HepG2 (cell line): ENCODE data around the gene CBX7.

Source experiments
- CBX2 ChIP-seq, 2 experiments: fragments of 200-600 bp in 1 of 2; sonication (generic); formaldehyde crosslinking in 1 of 2; IDR thresholded peaks; 2 replicates each; pipeline versions ENCODE4 v1.7.0 to v1.8.1; 2018 to 2022; ENCODE audit warnings: low read depth in 2 of 2, low read length in 1 of 2, mild to moderate bottlenecking in 1 of 2, missing genetic modification reagents in 1 of 2
- MAZ ChIP-seq, 2 experiments: sonication (generic) in 1 of 2; formaldehyde crosslinking in 1 of 2; IDR thresholded peaks; 2 replicates each; pipeline versions ENCODE4 v1.5.0 to v1.6.1; 2012 to 2020; ENCODE audit warnings: low read depth in 2 of 2, mild to moderate bottlenecking in 2 of 2, borderline replicate concordance in 1 of 2, improper control_type of control experiment in 1 of 2, low read length in 1 of 2, missing genetic modification reagents in 1 of 2, moderate library complexity in 1 of 2
- RAD21 ChIP-seq: fragments of 450-650 bp; formaldehyde crosslinking; IDR thresholded peaks from 2 replicates; pipeline ENCODE4 v1.5.0; 2020; ENCODE audit warnings: mild to moderate bottlenecking
- SUZ12 ChIP-seq: fragments of 150-350 bp; IDR thresholded peaks from 2 replicates; pipeline ENCODE4 v1.6.1; 2014; ENCODE audit warnings: low read depth, low read length
- TF ChIP-seq, protein P1 (sequence below): sonication (generic); formaldehyde crosslinking; IDR thresholded peaks from 2 replicates; pipeline ENCODE4 v1.8.0; 2022; ENCODE audit warnings: low read depth, missing genetic modification reagents
- TF ChIP-seq, protein P2 (sequence below): sonication (generic); formaldehyde crosslinking; IDR thresholded peaks from 2 replicates; pipeline ENCODE4 v1.5.0; 2020; ENCODE audit warnings: mild to moderate bottlenecking, missing genetic modification reagents, moderate library complexity

DNA sequence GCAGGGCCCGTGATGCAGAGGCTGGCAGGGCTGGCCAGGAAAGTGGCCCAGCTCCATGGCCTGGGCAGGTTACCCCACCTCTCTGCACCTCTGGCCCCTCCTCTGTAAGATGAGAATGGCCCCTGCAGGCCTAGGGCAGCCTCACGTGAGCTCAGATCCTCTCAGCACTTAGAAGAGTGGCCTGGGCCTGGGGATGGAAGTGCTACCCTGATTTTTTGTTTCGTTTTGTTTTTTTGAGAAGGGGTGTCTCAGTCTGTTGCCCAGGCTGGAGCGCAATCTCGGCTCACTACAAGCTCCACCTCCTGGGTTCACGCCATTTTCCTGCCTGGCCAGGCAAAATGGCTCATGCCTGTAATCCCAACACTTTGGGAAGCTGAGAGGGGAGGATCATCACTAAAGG lies 54.5 kb downstream of the CBX7 start:
- TF ChIP-seq MAZ (IDR thresholded peaks at IDR 0.05; ENCODE audit: borderline replicate concordance, low read depth, low read length) (no peak), MAZ (CRISPR knock-in tag; IDR thresholded peaks at IDR 0.05; ENCODE audit: low read depth) (no peak), RAD21 (CRISPR knock-in tag) (no peak), SUZ12 (no peak), CBX2 (IDR thresholded peaks at IDR 0.05; ENCODE audit: low read depth, low read length) (no peak), CBX2 (CRISPR knock-in tag; IDR thresholded peaks at IDR 0.05; ENCODE audit: low read depth) (no peak)
- TF ChIP-seq, protein P1, sequence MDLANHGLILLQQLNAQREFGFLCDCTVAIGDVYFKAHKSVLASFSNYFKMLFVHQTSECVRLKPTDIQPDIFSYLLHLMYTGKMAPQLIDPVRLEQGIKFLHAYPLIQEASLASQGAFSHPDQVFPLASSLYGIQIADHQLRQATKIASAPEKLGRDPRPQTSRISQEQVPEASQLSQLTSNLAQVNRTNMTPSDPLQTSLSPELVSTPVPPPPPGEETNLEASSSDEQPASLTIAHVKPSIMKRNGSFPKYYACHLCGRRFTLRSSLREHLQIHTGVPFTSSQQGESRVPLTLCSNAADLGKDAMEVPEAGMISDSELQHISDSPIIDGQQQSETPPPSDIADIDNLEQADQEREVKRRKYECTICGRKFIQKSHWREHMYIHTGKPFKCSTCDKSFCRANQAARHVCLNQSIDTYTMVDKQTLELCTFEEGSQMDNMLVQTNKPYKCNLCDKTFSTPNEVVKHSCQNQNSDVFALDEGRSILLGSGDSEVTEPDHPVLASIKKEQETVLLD (CRISPR knock-in tag), result no peak
- TF ChIP-seq, protein P2, sequence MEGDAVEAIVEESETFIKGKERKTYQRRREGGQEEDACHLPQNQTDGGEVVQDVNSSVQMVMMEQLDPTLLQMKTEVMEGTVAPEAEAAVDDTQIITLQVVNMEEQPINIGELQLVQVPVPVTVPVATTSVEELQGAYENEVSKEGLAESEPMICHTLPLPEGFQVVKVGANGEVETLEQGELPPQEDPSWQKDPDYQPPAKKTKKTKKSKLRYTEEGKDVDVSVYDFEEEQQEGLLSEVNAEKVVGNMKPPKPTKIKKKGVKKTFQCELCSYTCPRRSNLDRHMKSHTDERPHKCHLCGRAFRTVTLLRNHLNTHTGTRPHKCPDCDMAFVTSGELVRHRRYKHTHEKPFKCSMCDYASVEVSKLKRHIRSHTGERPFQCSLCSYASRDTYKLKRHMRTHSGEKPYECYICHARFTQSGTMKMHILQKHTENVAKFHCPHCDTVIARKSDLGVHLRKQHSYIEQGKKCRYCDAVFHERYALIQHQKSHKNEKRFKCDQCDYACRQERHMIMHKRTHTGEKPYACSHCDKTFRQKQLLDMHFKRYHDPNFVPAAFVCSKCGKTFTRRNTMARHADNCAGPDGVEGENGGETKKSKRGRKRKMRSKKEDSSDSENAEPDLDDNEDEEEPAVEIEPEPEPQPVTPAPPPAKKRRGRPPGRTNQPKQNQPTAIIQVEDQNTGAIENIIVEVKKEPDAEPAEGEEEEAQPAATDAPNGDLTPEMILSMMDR, result no peak
